Ovary (tissue), 9 donors: ENCODE data around the gene KCNH6. TPM values are rescaled to one million over a fixed set of nuclear protein-coding genes. Genes with fewer than 3 reads are reported as not detected.

ENCODE experiments used
- DNase-seq, 5 donors: peaks; one replicate each; pipeline ENCODE4 v3.0.0-alpha.2; 2019 to 2020
- H3K27ac ChIP-seq, 2 donors: fragments of 200-600 bp; one replicate each; pipeline versions ENCODE4 v1.5.1 to v1.8.0; 2019 to 2022
- H3K27me3 ChIP-seq: fragments of 200-600 bp; one replicate; pipeline ENCODE4 v1.8.0; 2022
- H3K36me3 ChIP-seq: fragments of 200-600 bp; sonication (generic); one replicate; pipeline ENCODE4 v1.5.1; 2019
- H3K4me1 ChIP-seq: one replicate; pipeline ENCODE4 v1.8.1; 2013; ENCODE audit warnings: mild to moderate bottlenecking, moderate library complexity; ENCODE audit not compliant: insufficient read depth
- H3K4me3 ChIP-seq: fragments of 200-600 bp; sonication (generic); one replicate; pipeline ENCODE4 v1.5.1; 2017
- H3K9me3 ChIP-seq, 2 donors: fragments of 200-600 bp in 1 of 2; sonication (generic) in 1 of 2; one replicate each; pipeline versions ENCODE4 v1.5.1 to v1.8.1; 2013 to 2019; ENCODE audit warnings: mild to moderate bottlenecking in 1 of 2, moderate library complexity in 1 of 2
- CTCF ChIP-seq, 3 donors: fragments of 450-650 bp in 2 of 3; fragments of 200-600 bp in 1 of 3; IDR thresholded peaks; one replicate each; pipeline versions ENCODE4 v1.5.1 to v1.8.0; 2016 to 2022; ENCODE audit warnings: antibody characterized with exemption in 3 of 3, mild to moderate bottlenecking in 1 of 3
- EP300 ChIP-seq: sonication (generic); formaldehyde crosslinking; IDR thresholded peaks from one replicate; pipeline ENCODE4 v1.6.1; 2017; ENCODE audit warnings: antibody characterized with exemption
- POLR2A ChIP-seq: fragments of 450-650 bp; IDR thresholded peaks from one replicate; pipeline ENCODE4 v1.6.1; 2017; ENCODE audit warnings: antibody characterized with exemption, mild to moderate bottlenecking, moderate library complexity
- WGBS, 3 donors: extraction: QIAGEN DNeasy Blood & Tissue Kit in 1 of 3; methylation state at CpG; one replicate each; pipeline versions ENCODE4 v1.1.5 to v1.1.7; 2013 to 2017; 5-methylcytosine and 5-hydroxymethylcytosine counted together
- intact Hi-C, 4 donors: fragments of 100-400 bp; cut with DNase I; formaldehyde crosslinking; loops; one replicate each; pipeline versions ENCODE4 v1.11.0 to v1.15.1; 2022 to 2023
- polyA plus RNA-seq, 2 donors: library from polyadenylated mRNA; stranded (reverse); fragments of 200-250 nt in 1 of 2; fragments of 350-450 nt in 1 of 2; fragmentation: Illumina TruSeq in 1 of 2; extraction: RNeasy Lipid Tissue Mini Kit (QIAGEN cat#74804) in 1 of 2; gene quantifications; one replicate each; pipeline ENCODE4 v1.2.3, GENCODE V29; 2013 to 2014
- total RNA-seq, 7 donors: library from RNA; depleted of rRNA in 2 of 7; stranded (reverse); fragments of >200 nt in 2 of 7; fragmentation: NEBNext Ultra II Directional in 3 of 7; extraction: Animal tissue kit (Norgen Biotek cat#: 25700) in 3 of 7; gene quantifications; one replicate each; pipeline versions ENCODE4 v1.1.0 to v1.2.4, GENCODE V29; 2016 to 2023
- donor health status: DM: no; HTN: no; CAD: no; lungs with moderate emphysema.
- donor health status: DM: no; HTN: no; CAD: no.
- donor health status: Bipolar disorder and iron deficiency.
- donor health status: DM: yes; HTN: yes; CAD: no.
- donor health status: DM: no; HTN: no; CAD: no.
- donor health status: DM: yes; HTN: yes; CAD: no.

The KCNH6 gene
- total and polyA plus RNA-seq, 9 donors: 0.36 TPM; not detected in 8

DNA sequence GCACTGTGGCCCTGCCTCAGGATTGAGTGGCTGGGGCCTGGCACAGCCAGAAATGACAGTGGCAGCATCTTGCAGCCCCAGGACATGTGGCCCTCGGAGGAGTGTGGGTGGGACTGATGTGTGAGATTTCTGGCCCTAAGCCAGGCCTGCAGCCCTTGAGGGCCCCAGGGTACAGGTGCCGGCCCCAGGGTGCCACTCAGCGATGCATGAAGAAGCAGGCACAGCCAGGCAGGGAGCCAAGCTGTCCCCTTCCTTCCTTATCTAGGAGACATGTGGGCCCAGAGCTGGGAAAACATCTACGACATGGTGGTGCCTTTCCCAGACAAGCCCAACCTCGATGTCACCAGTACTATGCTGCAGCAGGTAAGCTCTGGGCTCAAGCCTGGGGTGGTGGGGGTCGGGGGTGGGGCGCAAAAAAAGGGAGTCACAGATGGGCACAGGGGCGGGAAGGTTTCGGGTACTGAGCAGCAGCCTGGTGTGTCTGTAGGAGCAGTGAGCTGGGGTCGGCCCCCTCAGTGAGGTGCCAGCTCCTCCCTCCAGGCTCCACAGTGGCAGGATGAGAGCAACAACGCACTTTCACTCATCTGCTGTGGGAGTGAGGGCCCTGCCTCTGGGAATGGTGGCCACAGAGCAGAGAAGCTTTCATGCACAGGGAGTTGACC, 42.2 kb upstream of the KCNH6 start:
- WGBS, 3 donors: 75 to 83% (median 78%) methylated on average over 11 of the region's 11 CpGs
- no peak overlapping the region for H3K27ac ChIP-seq
- peaks cover 7% of the 10 kb centered on the region for H3K4me1 ChIP-seq
- DNase-seq: no peak
- TF ChIP-seq EP300: no peak
- TF ChIP-seq POLR2A: no peak
- TF ChIP-seq CTCF (IDR thresholded peaks at IDR 0.05): no peak
- H3K4me3 ChIP-seq: no peak overlapping the region
- no peaks in the 10 kb centered on the region for H3K27me3 ChIP-seq
- H3K36me3 ChIP-seq: no peaks in the 10 kb centered on the region
- H3K9me3 ChIP-seq: no peaks in the 10 kb centered on the region
- intact Hi-C loops: no loop called here

- H3K9me3 ChIP-seq: no peaks in the 10 kb centered on the region
- intact Hi-C loops: no loop called here
- TF ChIP-seq EP300 (no peak), CTCF (IDR thresholded peaks at IDR 0.05) (no peak), POLR2A (no peak)
- no peak overlapping the region for H3K4me3 ChIP-seq
- WGBS, 3 donors: 86 to 92% (median 91%) methylated on average over 16 of the region's 16 CpGs
- DNase-seq: no peak
- H3K36me3 ChIP-seq: no peaks in the 10 kb centered on the region
- peaks cover 7% of the 10 kb centered on the region for H3K4me1 ChIP-seq
- H3K27me3 ChIP-seq: no peaks in the 10 kb centered on the region
- no peak overlapping the region for H3K27ac ChIP-seq
These were observed 41.7 kb upstream of the KCNH6 start for GRCh38 chr17:63481488-63481870.

DNA sequence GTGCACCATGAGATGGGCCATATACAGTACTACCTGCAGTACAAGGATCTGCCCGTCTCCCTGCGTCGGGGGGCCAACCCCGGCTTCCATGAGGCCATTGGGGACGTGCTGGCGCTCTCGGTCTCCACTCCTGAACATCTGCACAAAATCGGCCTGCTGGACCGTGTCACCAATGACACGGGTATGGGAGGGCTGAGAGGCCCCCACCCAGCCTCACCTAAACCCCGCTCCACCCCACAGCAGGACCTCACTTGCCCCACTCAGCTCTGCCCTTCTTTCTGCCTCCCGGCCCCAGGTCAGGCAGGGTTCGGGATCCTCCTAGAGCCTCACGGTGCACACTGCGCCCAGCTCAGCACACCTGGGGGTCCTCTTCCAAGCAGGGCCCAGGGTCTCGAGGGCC, 40.6 kb upstream of the KCNH6 start:
- intact Hi-C loops: no loop called here
- WGBS, 3 donors: 87 to 92% (median 89%) methylated on average over 16 of the region's 16 CpGs
- Histone ChIP-seq H3K27me3 (no peaks in the 10 kb centered on the region), H3K9me3 (no peaks in the 10 kb centered on the region), H3K36me3 (no peaks in the 10 kb centered on the region), H3K4me3 (no peak overlapping the region), H3K4me1 (peaks cover 5% of the 10 kb centered on the region), H3K27ac (no peak overlapping the region)
- no peak for TF ChIP-seq CTCF (IDR thresholded peaks at IDR 0.05)
- no peak for TF ChIP-seq EP300
- TF ChIP-seq POLR2A: no peak
- DNase-seq: no peak

DNA sequence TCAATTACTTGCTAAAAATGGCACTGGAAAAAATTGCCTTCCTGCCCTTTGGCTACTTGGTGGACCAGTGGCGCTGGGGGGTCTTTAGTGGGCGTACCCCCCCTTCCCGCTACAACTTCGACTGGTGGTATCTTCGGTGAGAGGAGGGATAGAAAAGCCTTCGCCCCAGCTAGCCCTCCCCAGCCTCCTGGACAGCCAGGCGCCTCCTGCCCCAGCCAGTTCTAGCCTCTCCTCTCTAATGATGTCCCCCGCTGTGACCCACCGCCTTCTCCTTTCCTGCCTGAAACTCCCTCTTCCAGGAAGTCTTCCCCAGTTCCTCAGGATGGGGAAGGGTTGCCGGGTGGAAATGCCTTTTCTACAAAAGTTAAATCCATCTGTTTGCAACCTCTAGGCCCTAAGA, 40.1 kb upstream of the KCNH6 start:
- Histone ChIP-seq H3K4me3 (no peak overlapping the region), H3K27ac (no peak overlapping the region), H3K4me1 (no peaks in the 10 kb centered on the region), H3K9me3 (no peaks in the 10 kb centered on the region), H3K27me3 (no peaks in the 10 kb centered on the region), H3K36me3 (no peaks in the 10 kb centered on the region)
- no peak for DNase-seq
- 85 to 88% (median 86%) methylated on average over 10 of the region's 10 CpGs for WGBS, 3 donors
- TF ChIP-seq POLR2A (no peak), CTCF (IDR thresholded peaks at IDR 0.05) (no peak), EP300 (no peak)
- intact Hi-C loops: no loop called here
